Measurements from ENCODE around the gene ACR.
"Not testable (repeated sequence)": the region's sequence is repeated elsewhere in the genome, so short reads cannot be mapped to it uniquely, and the experiment has no call there.

ACR gene

DNA sequence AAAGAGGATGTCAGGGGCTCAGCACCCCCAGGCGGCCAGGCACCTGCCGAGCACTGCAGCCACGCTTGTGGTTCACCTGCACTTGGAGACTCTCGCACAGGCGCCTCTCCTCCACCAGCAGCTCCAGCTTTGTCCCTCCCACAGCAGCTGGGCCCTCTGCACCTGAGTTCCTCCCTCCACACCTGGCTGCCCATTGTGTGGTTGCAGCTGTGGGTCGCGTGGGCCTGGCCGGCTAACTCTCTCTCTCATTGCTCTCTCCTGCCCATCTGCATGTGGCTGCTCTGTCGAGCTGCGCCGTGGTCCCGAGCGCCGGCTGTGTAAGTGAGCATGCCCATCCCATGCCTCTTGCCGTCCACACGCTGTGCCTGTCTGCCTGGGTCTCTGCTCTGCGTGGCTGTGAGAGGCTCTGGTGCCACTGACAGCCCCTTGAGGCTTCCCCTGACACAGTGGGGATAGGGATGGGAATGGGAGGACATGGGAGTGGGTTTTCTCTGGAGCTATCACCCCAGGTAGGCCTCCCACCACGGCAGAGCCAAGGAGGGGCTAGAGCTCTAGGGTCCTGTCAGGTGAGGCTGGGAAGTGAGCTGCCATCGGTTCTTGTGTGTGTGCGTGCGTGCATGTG, 8.5 kb upstream of the ACR start:
- DNase-seq: peak in 8 of 10 donors; percentile 5 to 90 (median 17)
- intact Hi-C loops (cut with DNase I): no loop called here

DNA sequence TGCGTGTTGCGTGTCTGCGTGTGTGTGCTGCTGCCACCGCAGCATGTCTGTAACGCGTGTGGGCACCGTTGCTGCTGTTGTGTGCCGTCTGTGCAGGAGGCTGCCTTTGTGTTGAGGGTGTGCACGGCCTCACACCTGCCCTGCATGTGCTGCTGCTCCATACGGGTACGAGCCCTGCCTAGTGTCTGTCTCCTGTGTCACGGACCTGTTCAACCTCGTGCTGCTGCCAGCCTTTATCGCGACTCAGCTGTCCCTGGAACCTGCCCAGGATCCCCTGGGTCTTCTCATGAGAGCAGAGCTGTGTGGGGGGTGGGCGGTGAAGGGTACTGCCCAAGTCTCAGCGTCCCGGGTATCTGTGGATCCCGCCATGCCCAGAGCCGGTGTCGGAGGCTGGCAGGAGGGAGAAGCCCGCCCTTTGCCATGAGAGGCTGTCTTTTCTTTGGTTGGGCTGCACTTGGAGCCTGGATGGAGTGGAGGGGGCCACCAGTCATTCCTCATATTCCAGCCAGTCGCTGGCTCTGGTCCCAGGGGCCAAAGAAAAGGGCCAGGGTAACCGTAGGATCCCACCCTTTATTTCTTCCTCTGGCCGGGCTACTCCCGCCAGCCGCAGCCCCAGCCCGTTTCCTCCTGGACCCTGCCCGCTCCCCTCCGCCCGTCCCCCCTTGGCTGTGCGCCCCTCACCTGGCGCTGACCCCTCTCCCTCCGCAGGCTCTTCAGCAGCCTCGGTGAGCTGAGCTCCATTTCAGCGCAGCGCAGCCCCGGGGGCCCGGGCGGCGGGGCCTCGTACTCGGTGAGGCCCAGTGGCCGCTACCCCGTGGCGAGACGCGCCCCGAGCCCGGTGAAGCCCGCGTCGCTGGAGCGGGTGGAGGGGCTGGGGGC, 7.8 kb upstream of the ACR start:
- intact Hi-C loops (cut with DNase I): no loop called here
- peak in 5 of 10 donors; percentile 15 to 84 (median 64) for DNase-seq

DNA sequence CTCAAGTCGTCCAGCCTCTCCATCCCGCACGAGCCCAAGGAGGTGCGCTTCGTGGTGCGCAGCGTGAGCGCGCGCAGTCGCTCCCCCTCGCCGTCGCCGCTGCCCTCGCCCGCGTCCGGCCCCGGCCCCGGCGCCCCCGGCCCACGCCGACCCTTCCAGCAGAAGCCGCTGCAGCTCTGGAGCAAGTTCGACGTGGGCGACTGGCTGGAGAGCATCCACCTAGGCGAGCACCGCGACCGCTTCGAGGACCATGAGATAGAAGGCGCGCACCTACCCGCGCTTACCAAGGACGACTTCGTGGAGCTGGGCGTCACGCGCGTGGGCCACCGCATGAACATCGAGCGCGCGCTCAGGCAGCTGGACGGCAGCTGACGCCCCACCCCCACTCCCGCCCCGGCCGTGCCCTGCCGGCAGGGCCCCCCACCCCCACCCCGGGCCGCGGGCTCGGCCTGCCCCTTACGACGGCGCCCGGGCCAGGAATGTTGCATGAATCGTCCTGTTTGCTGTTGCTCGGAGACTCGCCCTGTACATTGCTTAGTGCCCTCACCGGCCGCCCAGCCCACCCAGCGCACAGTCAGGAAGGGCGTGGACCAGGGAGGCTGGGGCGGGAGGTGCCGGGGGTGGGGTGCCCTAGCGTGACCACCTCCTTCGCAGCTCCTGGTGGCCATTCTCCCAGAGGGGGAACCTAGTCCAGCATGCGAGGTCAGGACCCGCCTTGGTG, 6.9 kb upstream of the ACR start:
- intact Hi-C loops (cut with DNase I): no loop called here
- DNase-seq: peak in 4 of 10 donors; percentile 14 to 83 (median 50)

DNA sequence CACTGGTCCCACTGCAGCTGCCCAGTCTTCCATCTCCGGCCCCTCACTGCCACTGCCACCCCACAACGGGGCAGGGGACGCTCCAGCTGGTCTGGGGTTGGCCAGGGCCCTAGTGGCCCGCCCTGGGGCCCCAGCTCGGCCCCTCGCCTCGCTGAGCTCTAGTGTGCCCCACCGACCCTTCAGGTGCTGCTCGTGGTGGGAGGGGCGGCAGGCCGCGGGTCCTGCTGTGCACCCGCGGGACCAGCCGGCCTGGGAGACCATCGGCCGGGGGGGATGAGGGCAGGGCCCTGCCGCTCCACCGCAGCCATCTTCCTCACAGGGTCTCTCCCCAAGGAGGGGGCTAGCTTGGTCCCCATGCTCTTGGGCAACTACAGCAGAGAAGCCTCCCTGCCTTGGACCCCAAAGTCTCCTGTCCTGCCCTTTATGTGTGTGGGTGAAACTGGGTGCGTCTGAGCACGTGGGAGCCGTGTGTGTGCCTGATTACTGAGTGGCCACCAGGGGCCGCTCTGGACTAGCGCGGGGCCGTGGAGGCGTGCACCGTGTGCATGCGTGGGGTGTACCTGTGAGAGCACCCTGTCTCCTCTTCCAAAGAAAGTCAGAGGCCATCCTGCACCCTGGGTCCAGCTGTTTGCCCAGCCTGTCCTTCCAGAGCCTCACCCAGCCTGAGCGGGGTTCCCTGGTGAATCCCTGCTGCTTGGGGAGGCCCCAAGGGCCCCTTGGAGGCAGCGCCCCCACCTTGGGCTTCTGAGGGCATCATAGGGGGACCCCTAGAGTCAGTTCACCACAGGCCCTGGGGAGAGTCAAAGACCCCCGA, 6.0 kb upstream of the ACR start:
- intact Hi-C loops (cut with DNase I): no loop called here
- peak in 9 of 10 donors; percentile 51 to 94 (median 67) for DNase-seq

DNA sequence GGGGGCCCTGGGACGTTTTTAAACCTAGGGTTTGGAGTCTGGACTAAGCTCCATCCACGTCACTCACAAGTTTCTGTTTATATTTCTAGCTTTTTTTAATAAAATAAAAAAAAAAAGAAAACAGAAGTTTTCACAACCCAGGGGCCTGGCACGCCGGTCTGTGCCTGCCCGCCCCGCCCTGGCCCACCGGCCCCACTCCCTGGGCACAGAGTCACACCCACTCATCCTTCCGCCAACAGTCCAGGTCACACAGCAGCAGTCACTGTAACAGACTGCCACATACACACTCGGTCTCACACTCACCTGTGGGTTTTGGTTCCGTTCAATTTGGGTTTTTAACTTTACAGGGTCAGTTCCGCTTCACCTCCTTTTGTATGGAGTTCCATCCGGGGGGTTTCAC, 5.3 kb upstream of the ACR start:
- intact Hi-C loops (cut with DNase I): no loop called here
- DNase-seq: peak in 3 of 10 donors; percentile 6 to 73 (median 15)

DNA sequence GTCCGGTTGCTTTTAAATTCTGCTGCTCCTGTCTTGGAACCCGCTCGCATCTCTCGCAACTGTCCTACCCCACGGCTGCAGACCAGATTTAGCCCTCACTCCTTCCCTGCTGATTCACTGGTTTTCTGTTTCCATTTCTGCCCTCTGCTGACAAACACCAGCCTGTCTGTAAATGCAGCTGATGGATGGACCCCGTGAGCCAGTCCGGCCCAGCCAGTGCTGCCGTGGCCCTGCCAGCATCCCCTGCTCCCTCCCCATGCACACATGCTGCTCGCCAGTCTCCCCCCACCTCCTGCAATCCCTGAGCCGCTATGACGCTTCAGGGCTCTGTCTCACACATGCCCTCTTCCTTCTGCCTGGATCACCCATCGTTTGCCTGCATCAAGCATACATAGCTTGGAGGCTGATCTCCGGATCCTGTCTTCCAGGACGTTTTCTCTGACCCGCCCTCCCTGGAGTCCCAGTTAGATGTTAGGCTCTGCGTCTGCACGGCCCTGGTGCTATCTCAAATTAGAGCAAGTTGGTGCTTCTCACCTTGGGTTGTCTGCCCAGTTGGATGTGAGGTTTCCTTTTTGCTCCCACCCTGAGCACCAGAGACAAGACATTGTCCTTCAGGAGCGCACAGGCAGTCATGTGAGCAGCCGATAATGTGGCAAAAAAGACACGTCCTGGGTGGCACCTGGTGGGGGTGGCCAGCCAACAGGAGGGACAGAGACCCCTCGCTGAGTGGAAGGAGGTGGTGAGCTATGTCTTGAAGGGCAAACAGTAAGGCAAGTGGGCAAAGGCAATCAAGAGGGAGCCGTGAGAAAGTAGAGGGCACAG, 4.3 kb upstream of the ACR start:
- intact Hi-C loops (cut with DNase I): no loop called here
- DNase-seq: peak; percentile 56 to 96 (median 72)

DNA sequence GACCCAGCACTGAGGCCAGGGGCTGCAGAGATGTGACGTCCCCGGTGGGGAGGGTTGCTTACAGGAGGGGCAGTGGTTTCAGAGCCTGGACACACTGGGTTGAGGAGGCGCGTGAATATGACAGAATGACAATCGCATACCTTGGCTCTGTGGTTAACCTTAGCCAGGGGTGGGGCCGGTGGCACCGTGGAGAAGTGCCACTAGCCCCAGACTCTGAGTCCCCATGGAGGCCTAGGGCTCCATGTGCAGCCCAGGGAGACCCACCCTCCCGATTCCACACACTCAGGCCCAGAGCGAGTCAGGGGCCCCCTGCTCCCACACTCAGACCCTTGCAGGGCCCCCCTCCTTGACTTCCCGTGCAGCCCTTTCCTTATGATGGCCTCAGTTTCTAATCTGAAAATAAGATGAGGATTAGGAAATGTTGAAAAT, 3.6 kb upstream of the ACR start:
- intact Hi-C loops (cut with DNase I): no loop called here
- DNase-seq: peak in 3 of 10 donors; percentile 12 to 56 (median 55)

DNA sequence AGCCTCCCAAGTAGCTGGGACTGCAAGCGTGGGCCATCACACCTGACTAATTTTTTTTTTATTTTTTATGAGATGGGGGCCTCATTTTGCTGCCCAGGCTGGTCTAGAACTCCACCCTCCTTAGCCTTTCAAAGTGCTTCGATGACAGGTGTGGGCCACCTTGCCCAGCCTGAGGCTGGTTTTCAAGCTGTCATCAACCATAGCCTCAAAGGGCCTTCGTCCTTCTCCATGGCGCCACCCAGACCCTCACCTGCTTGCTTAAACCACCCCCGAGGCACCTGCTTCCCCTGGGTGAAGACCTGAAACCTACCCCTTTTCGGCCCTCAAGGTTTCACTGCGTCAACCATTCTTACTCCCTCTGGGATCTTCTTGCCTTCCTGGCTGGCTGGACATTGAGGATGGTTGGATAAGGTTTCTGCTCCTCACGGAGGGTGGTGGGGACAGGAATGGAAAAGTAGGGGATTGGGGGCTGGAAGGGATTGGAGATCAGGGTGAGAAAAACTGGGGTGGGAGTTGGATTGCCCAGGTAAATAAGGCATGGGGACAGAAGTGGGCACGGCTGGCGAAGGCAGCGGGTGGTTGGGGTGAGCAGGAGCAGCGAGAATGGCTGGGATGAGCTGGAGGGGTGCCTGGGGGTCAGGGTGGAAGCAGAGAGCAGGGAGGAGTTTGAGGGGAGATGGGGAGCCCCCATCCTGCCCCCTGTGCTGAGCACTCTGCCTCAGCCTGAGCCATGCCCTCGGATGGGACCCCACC, 2.8 kb upstream of the ACR start:
- peak in 2 of 10 donors; percentile 55 to 64 for DNase-seq
- intact Hi-C loops (cut with DNase I): no loop called here

DNA sequence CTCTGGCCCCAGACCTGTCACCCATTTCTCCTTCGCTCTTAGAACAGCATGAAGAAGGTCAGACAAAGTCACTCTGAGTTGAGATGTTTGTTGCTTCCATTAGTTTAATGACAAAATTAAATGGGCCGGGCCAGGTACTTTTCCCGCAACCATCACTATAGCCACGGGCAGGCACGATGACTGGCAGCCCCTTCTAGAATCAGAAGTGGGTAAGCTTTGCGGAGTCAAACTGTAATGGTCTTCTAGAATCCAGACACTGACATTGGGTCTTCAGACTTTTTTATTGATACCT, 2.3 kb upstream of the ACR start:
- intact Hi-C loops (cut with DNase I): no loop called here
- DNase-seq: peak in 1 of 10 donors; percentile 11

DNA sequence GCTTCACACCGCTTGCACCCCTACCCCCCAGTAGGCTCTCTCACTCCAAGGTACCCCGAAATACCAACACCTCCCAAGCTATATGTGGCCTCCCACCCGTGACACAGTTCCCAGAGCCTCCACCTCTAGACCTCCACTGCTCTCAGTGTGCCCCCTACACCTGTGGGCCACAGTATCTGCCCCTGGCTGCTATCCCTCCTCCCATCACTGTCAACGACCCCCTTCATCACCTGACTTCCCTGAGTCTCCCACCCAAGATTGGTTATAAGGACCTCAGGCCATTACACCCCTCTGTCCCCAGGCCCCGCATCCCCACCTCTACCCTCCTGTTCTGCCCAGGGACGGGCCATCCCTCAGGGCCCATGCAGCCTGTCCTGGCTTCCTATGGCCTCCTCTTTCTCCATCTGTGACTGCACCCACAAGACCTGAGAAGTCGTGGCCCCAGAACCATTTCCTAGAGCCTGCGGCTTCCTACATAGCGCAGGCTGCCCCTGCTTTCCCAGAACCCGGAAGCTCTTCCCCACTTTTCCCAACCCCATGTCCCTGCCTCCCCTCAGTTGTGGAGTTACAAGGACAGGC, 734 bp downstream of the ACR start:
- peak in 2 of 10 donors; percentile 51 to 64 for DNase-seq
- intact Hi-C loops (cut with DNase I): no loop called here

DNA sequence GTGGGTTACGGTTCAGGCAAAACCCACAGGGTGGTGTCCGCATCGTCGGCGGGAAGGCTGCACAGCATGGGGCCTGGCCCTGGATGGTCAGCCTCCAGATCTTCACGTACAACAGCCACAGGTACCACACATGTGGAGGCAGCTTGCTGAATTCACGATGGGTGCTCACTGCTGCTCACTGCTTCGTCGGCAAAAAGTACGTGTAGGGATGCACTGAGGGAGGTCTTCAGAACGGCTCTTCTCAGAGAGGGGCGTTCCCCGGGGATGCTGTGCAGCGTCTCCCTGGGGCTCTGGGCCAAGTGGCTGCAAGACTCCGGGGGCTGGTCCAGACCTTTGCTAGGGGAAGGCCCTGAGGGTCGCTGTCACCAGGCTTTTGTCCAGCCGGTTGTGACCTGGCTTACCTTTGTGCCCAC, 1.3 kb downstream of the ACR start:
- intact Hi-C loops (cut with DNase I): no loop called here
- peak in 2 of 10 donors; percentile 69 to 75 for DNase-seq

DNA sequence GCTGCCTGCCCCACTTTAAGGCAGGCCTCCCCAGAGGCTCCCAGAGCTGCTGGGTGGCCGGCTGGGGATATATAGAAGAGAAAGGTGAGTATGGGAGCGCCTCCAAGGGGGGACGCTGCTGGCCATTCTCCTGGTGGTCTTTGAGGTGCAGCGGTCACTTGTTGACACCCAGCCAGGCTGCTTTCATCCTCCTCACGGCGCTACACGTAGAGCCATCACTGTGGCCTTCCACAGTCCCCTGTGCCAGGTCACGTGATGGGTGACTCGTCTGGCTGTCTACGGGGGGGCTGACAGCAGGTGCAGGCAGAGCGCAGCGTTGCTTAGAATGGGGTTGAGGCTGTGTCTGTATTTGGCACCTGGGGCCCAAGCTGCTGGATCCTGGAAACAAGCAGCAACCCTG, 1.9 kb downstream of the ACR start:
- DNase-seq: peak in 4 of 10 donors; percentile 15 to 84 (median 55)
- intact Hi-C loops (cut with DNase I): no loop called here

DNA sequence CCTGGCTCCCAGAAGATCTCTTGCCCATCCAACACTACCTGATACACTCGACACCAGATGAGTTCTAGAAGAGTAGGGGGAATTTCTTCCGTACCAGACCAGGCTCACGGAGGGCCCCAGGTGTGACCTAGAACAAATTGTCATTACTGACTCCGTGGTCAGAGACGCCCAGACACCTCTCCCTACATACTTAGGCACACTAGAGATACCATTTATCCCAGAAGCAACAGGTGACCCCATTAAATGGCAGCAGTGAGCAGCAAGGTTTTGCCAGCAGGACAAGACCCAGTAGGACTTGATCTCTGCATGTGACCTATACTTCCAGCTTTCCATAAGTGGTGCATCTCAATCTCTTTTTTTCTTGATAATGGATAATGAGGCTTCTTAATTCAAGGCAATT, 2.7 kb downstream of the ACR start:
- peak in 1 of 10 donors; percentile 22 for DNase-seq
- intact Hi-C loops (cut with DNase I): not testable (repeated sequence)

DNA sequence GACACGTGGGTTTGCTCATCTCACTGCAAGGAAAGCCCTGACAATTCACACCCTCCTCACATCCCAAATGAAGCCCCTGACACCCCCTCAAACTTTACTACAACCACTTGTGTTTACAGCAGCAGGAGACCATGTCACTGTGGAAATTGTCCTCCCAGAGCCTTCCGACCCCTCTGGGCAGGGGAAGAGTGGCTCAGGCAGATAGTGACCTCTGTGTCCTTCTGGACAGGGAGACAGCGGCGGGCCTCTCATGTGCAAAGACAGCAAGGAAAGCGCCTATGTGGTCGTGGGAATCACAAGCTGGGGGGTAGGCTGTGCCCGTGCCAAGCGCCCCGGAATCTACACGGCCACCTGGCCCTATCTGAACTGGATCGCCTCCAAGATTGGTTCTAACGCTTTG, 6.4 kb downstream of the ACR start:
- intact Hi-C loops (cut with DNase I): not testable (repeated sequence)
- DNase-seq: peak in 1 of 10 donors; percentile 81

DNA sequence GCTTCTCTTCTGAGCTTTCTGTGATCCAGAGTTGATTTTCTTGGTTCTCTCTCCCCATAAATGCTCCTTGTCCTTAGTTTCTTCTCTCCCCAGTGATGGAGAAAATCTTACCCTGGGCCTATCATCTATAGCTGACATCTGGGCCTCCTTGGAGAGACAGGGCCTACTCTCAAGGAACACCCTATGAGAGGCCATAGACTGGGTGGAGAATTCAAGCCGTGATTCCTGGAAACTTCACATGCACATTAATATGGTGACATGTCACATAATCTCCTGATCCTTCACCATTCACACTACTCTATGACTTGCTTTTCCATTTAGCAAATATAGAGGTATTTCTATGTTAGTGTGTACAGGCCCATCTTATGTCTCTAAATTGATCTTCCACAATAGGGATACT, 9.5 kb downstream of the ACR start:
- DNase-seq; intact Hi-C loops (cut with DNase I): not testable (repeated sequence)

DNA sequence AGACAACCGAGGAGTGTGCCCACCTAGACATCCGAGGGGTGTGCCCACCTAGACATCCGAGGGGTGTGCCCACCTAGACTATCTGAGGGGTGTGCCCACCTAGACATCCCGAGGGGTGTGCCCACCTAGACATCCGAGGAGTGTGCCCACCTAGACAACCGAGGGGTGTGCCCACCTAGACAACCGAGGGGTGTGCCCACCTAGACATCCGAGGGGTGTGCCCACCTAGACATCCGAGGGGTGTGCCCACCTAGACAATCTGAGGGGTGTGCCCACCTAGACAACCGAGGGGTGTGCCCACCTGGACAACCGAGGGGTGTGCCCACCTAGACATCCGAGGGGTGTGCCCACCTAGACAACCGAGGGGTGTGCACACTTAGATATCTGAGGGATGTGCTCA, 10.6 kb downstream of the ACR start:
- peak in 1 of 10 donors; percentile 81 for DNase-seq
- intact Hi-C loops (cut with DNase I): not testable (repeated sequence)

DNA sequence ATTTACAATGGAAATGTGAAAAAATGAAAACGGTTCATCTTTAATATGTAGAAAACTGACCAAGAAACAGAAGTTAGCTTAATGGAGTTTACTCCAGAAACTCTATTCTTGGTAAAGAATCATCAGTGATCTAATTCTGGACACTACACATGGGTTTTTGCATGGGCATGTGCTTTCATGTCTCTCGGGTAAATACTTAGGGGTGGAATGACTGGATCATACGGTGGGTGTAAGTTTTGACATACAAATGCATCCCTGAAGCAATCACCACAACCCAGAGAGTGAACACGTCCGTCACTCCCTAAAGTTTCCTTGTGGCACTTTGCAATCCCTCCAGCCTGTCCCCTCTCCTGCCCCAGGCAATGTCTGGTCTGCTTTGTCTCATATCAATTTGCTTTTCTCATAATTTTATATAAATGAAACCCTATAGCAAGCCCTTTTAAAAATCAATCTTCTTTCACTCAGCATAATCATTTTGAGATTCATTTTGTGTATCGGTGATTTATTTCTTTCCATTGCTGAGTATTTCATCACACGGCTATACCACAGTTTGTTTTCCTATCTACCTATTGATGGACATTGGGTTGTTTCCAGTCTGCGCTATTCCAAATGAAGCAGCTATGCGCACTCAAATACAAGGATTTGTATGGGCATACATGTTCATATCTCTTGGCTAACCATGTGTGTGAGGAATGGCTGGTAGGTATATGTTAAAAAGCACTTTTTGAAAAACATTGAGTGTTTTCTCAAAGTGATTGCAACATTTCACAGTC, 11.5 kb downstream of the ACR start:
- DNase-seq; intact Hi-C loops (cut with DNase I): not testable (repeated sequence)

DNA sequence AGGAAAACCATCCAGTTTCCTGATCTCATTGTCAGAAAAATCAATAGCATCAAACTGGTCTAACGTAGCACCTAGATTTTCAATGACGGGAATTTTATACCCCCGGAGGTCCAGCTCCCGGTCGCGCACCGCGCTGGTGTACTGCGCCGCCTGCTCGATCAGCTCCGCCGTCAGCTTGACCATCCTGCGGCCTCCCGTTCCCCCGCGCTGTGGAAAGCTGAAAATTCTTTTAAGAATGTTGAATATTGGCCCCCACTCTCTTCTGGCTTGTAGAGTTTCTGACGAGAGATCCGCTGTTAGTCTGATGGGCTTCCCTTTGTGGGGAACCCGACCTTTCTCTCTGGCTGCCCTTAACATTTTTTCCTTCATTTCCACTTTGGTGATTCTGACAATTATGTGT, 17.2 kb downstream of the ACR start:
- DNase-seq; intact Hi-C loops (cut with DNase I): not testable (repeated sequence)

Data from posterior cingulate gyrus (tissue), 11 donors.